Left ventricle myocardium inferior (tissue), 1 donor: Measurements from ENCODE around the gene SUN2. TPM values are rescaled to one million over a fixed set of nuclear protein-coding genes. Genes with fewer than 3 reads are reported as not detected.
A peak's percentile ranks its signal among the peaks of the same experiment; 100 is the strongest.

Experiments
- DNase-seq: peaks from one replicate; pipeline ENCODE4 v3.0.0-alpha.2; 2020
- H3K27ac ChIP-seq: fragments of 200-600 bp; replicated peaks from 2 replicates; pipeline ENCODE4 v1.8.0; 2021
- H3K27me3 ChIP-seq: fragments of 200-600 bp; 2 replicates; pipeline ENCODE4 v1.8.0; 2021; ENCODE audit warnings: low read depth
- H3K36me3 ChIP-seq: fragments of 200-600 bp; 2 replicates; pipeline ENCODE4 v1.8.0; 2021
- H3K4me1 ChIP-seq: fragments of 200-600 bp; 2 replicates; pipeline ENCODE4 v1.8.0; 2021
- H3K4me3 ChIP-seq: fragments of 200-600 bp; 2 replicates; pipeline ENCODE4 v1.8.0; 2021; ENCODE audit warnings: mild to moderate bottlenecking, moderate library complexity
- H3K9me3 ChIP-seq: fragments of 200-600 bp; replicated peaks from 2 replicates; pipeline ENCODE4 v1.8.0; 2021
- intact Hi-C: fragments of 100-400 bp; cut with micrococcal nuclease; formaldehyde crosslinking; loops from one replicate; pipeline ENCODE4 v1.11.0; 2022
- total RNA-seq: library from RNA; stranded (reverse); fragmentation: NEBNext Ultra II Directional; extraction: Animal tissue kit (Norgen Biotek cat#: 25700); gene quantifications from one replicate; pipeline ENCODE4 v1.2.1, GENCODE V29; 2021
- TF ChIP-seq, protein P1 (sequence below): fragments of 200-600 bp; IDR thresholded peaks from 2 replicates; pipeline ENCODE4 v1.8.0; 2021; ENCODE audit warnings: antibody characterized with exemption, mild to moderate bottlenecking, borderline replicate concordance
- donor health status: DM: no; HTN: yes; CAD: no; lungs with severe emphysema.

Gene SUN2
- total RNA-seq, 1 donor from 2014 or later, result 116 TPM

DNA sequence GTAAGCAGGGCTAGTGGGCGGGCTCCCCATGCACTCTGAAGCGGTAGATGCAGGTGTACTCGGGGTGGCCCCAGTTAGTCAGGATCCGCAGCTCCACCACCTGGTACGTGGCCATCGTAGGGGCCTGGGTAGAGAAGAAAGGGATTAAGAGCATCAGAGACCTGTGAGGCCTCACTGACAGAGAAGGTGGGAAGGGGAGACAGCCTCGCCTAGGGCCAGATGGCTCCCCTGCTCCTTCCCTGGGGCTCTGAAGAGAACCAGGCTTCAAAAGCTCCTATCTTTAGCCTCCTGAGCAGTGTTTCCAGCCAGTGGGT is 19.6 kb downstream of the SUN2 start:
- Histone ChIP-seq H3K9me3 (no peaks in the 10 kb centered on the region), H3K36me3 (peaks cover 73% of the 10 kb centered on the region), H3K4me1 (peaks cover 67% of the 10 kb centered on the region), H3K27me3 (no peaks in the 10 kb centered on the region), H3K4me3 (no peak overlapping the region), H3K27ac (peak overlapping the region; percentile 84)
- intact Hi-C loops, result no loop called here
- DNase-seq, result no peak
- TF ChIP-seq, protein P1, sequence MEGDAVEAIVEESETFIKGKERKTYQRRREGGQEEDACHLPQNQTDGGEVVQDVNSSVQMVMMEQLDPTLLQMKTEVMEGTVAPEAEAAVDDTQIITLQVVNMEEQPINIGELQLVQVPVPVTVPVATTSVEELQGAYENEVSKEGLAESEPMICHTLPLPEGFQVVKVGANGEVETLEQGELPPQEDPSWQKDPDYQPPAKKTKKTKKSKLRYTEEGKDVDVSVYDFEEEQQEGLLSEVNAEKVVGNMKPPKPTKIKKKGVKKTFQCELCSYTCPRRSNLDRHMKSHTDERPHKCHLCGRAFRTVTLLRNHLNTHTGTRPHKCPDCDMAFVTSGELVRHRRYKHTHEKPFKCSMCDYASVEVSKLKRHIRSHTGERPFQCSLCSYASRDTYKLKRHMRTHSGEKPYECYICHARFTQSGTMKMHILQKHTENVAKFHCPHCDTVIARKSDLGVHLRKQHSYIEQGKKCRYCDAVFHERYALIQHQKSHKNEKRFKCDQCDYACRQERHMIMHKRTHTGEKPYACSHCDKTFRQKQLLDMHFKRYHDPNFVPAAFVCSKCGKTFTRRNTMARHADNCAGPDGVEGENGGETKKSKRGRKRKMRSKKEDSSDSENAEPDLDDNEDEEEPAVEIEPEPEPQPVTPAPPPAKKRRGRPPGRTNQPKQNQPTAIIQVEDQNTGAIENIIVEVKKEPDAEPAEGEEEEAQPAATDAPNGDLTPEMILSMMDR, result no peak

DNA sequence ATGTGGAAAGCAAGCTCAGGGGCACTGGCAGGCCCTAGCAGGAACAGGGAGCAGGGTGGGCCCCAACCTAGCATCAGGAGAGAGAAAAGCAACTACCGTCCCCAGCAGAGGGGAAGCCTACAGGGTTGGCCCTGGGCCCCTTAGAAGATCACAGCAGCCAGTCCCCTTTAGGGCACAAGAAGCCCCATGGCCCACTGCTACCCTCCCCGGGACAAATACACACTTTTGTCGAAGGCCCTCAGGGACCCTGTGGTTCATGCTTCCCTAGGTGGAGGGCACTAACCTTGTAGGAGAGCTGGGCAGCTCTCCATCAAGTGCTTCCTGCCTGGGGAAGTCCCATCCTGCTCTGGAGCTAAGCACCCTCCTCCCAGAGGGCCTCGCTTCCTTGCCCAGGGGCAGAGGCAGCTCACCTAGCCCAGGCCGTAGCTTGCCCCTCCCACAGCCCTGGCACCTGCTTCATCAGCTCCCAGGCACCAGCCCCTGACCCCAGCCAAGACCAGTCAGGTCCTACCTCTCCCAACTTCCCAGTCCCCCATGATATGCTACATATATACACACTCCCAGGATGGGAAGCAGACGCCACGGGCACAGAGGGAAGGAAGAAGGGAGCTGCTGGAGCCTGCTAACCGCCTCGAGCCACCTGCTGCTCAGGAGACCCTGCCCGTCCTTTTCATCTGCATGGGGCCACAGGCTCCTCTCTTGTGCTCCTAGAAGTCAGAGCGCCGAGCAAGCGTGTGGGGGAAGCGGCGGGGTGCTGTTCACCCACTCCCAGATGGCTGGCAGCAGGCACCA is 20.1 kb downstream of the SUN2 start:
- Histone ChIP-seq H3K27me3 (no peaks in the 10 kb centered on the region), H3K27ac (peak overlapping the region; percentile 84), H3K9me3 (no peaks in the 10 kb centered on the region), H3K4me3 (no peak overlapping the region), H3K4me1 (peaks cover 66% of the 10 kb centered on the region), H3K36me3 (peaks cover 72% of the 10 kb centered on the region)
- TF ChIP-seq, protein P1, result no peak
- intact Hi-C loops, result no loop called here
- DNase-seq, result peak; percentile 7

DNA sequence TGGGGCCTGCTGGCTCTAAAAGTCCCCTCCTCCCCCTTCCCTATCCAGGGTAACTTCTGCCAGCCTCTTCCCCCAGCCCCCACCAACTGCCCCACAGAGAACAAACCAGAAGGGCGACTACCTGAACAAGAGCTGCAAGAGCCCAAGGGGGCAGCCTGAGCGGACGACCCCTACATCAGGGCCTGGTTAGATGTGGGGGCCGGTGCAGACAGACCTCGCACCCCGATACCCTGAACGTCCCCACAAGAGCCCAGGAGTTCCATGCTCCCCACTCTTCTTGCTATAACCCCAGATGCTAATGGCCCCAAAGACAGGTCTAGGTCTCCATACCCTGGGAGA is 20.7 kb downstream of the SUN2 start:
- TF ChIP-seq, protein P1, result no peak
- Histone ChIP-seq H3K36me3 (peaks cover 72% of the 10 kb centered on the region), H3K4me3 (no peak overlapping the region), H3K4me1 (peaks cover 60% of the 10 kb centered on the region), H3K27ac (peak overlapping the region; percentile 84), H3K9me3 (no peaks in the 10 kb centered on the region), H3K27me3 (no peaks in the 10 kb centered on the region)
- DNase-seq, result peak; percentile 11
- intact Hi-C loops, result no loop called here

DNA sequence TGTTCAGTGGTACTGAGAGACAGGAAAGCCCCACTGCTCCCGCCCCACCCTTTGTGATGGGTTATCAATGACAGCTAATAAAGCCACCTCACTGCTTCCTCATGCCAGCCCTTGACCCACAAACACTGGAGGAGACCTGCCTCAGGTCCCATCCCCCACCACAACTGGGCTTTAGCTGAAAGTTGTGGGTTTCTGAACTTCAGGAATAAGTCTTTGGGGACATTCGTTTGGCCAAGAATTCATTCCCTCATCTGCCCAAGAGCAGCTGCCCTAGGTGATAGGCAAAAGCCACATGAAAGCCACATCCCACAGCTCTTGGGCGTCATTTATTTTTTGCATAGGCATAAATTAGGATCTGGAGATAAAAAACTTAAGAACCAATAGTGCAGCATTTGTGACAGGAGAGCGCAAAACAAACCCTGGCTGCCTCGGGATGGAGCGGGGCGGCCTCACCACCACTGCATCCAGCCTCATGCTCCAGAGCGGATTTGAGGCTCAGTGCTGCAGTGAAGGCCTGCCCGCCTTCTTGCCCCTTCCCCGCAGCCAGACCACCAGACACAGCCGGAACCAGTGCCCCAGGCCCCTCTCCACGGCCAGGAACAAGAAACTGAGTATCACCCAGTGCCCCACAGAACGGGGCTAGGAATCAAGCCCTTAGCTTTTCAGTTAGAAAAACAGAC is 21.2 kb downstream of the SUN2 start:
- TF ChIP-seq, protein P1, result no peak
- intact Hi-C loops, result no loop called here
- Histone ChIP-seq H3K9me3 (no peaks in the 10 kb centered on the region), H3K27me3 (no peaks in the 10 kb centered on the region), H3K27ac (peak overlapping the region; percentile 84), H3K4me3 (no peak overlapping the region), H3K36me3 (peaks cover 72% of the 10 kb centered on the region), H3K4me1 (peaks cover 55% of the 10 kb centered on the region)
- DNase-seq, result peak; percentile 11

DNA sequence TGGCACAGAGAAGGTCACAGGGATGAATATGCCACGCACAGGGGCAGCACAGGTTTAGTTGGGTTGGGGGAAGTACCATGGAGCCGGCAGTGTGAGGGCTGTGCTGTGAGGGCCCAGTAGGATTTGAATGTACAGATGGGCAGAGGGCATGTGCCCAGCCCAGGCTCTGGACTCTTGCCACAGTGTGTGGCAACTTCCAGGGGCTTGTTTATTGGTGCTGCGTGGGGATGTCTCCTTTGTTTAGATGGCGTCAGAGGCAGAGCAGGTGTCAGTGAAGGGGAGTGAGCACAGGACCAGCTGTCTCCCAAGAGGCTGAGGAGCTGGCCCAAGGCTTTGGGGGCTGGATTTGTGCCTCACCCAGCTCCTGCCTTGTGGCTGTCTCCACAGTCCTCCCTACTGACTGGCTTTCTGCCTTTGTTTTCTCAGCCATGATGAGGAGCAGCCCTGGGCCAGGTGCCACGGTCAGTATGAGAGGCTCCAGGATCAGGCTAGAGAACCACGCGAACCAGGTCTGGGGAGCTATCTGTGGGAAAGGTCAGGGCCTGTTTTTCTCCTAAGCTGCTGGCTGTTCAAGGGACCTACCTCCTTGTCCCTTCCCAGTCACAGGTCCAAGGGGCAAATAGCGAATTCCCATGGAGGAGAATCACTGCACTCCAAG is 21.9 kb downstream of the SUN2 start:
- no peaks in the 10 kb centered on the region for H3K27me3 ChIP-seq
- intact Hi-C loops, result no loop called here
- DNase-seq, result peak; percentile 64
- peaks cover 58% of the 10 kb centered on the region for H3K4me1 ChIP-seq
- peaks cover 72% of the 10 kb centered on the region for H3K36me3 ChIP-seq
- peak overlapping the region; percentile 84 for H3K27ac ChIP-seq
- H3K9me3 ChIP-seq, result no peaks in the 10 kb centered on the region
- no peak overlapping the region for H3K4me3 ChIP-seq
- TF ChIP-seq, protein P1, result no peak
